ENCODE measurements around the gene DNAJC15. TPM values are rescaled to one million over a fixed set of nuclear protein-coding genes. Genes with fewer than 3 reads are reported as not detected.

The DNAJC15 gene
- total RNA-seq, 4 donors from 2014 or later: 1.6 to 8.4 (median 4.1) TPM

- intact Hi-C loops (cut with DNase I; ENCODE audit: low total_unique reads): no loop called here
- no peak for DNase-seq (ENCODE audit: low spot score in 2 of 2)
- H3K4me3 ChIP-seq (ENCODE audit: low read depth, poor library complexity, severe bottlenecking): no peak overlapping the region
- TF ChIP-seq, protein P1, sequence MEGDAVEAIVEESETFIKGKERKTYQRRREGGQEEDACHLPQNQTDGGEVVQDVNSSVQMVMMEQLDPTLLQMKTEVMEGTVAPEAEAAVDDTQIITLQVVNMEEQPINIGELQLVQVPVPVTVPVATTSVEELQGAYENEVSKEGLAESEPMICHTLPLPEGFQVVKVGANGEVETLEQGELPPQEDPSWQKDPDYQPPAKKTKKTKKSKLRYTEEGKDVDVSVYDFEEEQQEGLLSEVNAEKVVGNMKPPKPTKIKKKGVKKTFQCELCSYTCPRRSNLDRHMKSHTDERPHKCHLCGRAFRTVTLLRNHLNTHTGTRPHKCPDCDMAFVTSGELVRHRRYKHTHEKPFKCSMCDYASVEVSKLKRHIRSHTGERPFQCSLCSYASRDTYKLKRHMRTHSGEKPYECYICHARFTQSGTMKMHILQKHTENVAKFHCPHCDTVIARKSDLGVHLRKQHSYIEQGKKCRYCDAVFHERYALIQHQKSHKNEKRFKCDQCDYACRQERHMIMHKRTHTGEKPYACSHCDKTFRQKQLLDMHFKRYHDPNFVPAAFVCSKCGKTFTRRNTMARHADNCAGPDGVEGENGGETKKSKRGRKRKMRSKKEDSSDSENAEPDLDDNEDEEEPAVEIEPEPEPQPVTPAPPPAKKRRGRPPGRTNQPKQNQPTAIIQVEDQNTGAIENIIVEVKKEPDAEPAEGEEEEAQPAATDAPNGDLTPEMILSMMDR (IDR thresholded peaks at IDR 0.05): no peak
- no peak for TF ChIP-seq POLR2A (IDR thresholded peaks at IDR 0.05)
- 73 to 76% methylated on average over 6 of the region's 6 CpGs for WGBS, 2 donors
Observed at GRCh38 chr13:43118521-43118920, 95.1 kb downstream of the DNAJC15 start.

DNA sequence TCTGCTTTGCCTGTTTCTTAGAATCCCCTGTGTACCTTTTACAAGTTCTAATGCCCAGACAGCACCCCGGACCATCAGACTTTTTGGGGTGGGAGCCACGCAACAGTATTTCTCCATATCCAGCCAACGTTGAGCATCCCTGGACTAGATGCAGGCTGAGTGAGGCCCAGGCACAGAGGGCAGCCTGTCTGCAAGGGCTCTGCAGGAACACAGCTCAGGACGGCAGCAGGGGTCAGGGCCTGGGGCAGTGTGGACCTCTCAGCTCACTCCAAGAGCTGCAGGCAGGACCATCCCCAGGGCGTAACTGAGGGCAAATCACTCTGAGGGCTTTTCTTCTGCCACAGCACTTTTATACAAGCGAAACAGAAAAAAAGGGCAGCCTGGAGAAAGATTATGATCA lies 95.8 kb downstream of the DNAJC15 start:
- 88 to 94% methylated on average over 6 of the region's 6 CpGs for WGBS, 2 donors
- no peak for TF ChIP-seq POLR2A (IDR thresholded peaks at IDR 0.05)
- TF ChIP-seq, protein P1 (IDR thresholded peaks at IDR 0.05): no peak
- no peak overlapping the region for H3K4me3 ChIP-seq (ENCODE audit: low read depth, poor library complexity, severe bottlenecking)
- intact Hi-C loops (cut with DNase I; ENCODE audit: low total_unique reads): no loop called here
- DNase-seq (ENCODE audit: low spot score in 2 of 2): no peak

DNA sequence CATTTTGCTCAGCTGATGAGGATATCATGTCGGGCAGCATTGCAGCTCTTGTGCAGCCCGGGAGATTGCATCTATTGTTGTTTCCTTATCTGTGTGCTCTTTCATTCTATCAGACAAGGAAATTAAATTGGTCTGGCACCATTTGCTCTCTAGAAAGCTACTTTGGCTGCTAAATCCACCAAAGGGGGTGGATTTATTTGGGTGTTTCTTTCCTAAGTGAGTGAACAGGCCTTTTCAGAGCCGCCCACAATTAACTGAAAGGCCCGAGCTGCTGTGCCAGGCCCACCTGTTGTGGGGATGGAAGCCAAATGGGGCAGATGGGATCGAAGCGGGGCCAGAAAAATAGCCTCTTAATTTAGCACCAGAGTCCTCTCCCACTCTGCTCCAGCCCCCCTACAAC lies 99.4 kb downstream of the DNAJC15 start:
- WGBS, 2 donors: 67 to 75% methylated on average over 6 of the region's 6 CpGs
- TF ChIP-seq POLR2A (IDR thresholded peaks at IDR 0.05): no peak
- TF ChIP-seq, protein P1 (IDR thresholded peaks at IDR 0.05): no peak
- intact Hi-C loops (cut with DNase I; ENCODE audit: low total_unique reads): no loop called here
- H3K4me3 ChIP-seq (ENCODE audit: low read depth, poor library complexity, severe bottlenecking): no peak overlapping the region
- no peak for DNase-seq (ENCODE audit: low spot score in 2 of 2)

GRCh38 chr13:43123856-43124255 lies 100.5 kb downstream of the DNAJC15 start:
- WGBS, 2 donors: 82 to 90% methylated on average over 6 of the region's 6 CpGs
- no peak overlapping the region for H3K4me3 ChIP-seq (ENCODE audit: low read depth, poor library complexity, severe bottlenecking)
- DNase-seq (ENCODE audit: low spot score in 2 of 2): no peak
- intact Hi-C loops (cut with DNase I; ENCODE audit: low total_unique reads): no loop called here
- TF ChIP-seq POLR2A (IDR thresholded peaks at IDR 0.05): no peak
- TF ChIP-seq, protein P1 (IDR thresholded peaks at IDR 0.05): no peak

DNA sequence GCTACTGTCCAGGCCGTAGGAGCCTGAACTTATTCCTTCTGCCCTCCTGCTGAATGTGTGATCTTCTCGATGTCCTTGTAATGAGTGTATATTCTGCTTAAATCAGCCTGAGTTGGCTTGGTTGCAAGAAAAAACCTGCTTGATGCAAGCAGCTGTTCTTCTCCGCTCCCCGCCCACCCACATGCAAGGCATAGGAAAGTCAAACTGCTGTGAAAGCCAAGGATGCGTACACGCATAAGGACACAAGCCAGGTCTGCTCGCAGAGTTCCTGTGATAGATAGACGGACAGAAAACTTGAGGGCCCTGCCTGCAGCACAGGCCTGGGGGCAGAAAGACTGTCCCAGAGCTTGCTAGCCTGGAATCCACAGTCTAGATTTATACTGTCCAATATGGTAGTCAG lies 101.1 kb downstream of the DNAJC15 start:
- 77 to 89% methylated on average over 8 of the region's 8 CpGs for WGBS, 2 donors

DNA sequence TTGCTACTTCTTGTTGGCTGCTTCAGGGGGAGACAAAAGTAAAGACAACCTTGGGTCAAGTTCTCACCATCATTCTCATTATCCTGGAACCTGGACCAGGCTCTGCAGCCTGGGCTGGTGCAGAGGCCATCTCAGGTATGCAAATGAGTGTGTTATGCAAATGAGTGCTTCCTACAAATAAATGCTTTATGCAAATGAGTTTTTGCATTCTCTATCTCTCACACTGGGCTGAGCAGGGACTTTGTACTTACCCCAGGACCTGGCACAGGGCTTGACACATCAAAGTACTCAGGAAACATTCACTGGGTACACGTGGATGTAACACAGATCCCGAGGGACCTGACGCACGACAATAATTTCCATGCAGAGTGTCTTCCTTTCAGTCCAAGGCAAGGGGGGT lies 103.0 kb downstream of the DNAJC15 start:
- TF ChIP-seq, protein P1 (IDR thresholded peaks at IDR 0.05): no peak
- TF ChIP-seq POLR2A (IDR thresholded peaks at IDR 0.05): no peak
- WGBS, 2 donors: 72 to 79% methylated on average over 4 of the region's 4 CpGs
- H3K4me3 ChIP-seq (ENCODE audit: low read depth, poor library complexity, severe bottlenecking): no peak overlapping the region
- intact Hi-C loops (cut with DNase I; ENCODE audit: low total_unique reads): no loop called here
- no peak for DNase-seq (ENCODE audit: low spot score in 2 of 2)

More for the DNA sequence above, 101.1 kb downstream of the DNAJC15 start:
- TF ChIP-seq, protein P1 (IDR thresholded peaks at IDR 0.05): no peak
- no peak for TF ChIP-seq POLR2A (IDR thresholded peaks at IDR 0.05)
- intact Hi-C loops (cut with DNase I; ENCODE audit: low total_unique reads): no loop called here
- no peak overlapping the region for H3K4me3 ChIP-seq (ENCODE audit: low read depth, poor library complexity, severe bottlenecking)
- no peak for DNase-seq (ENCODE audit: low spot score in 2 of 2)

Data from lower leg skin (tissue), 4 donors.